PC-9 (cell line): ENCODE data around the gene WNT10A.

Source experiments
- CTCF ChIP-seq: fragments of 200-600 bp; sonication (generic); conservative IDR thresholded peaks from 2 replicates; pipeline ENCODE4 v1.6.1; 2017; ENCODE audit warnings: mixed run types, antibody characterized with exemption, mild to moderate bottlenecking, moderate library complexity
- EZH2 ChIP-seq: fragments of 200-600 bp; sonication (generic); IDR thresholded peaks from 2 replicates; pipeline ENCODE4 v1.8.0; 2017; ENCODE audit warnings: antibody characterized with exemption, low read depth

- TF ChIP-seq CTCF (no peak), EZH2 (no peak)
These were observed 20.4 kb upstream of the WNT10A start for GRCh38 chr2:218859988-218860831.
